Sigmoid colon (tissue), 7 donors: ENCODE results near the gene ECT2L. TPM values are rescaled to one million over a fixed set of nuclear protein-coding genes. Genes with fewer than 3 reads are reported as not detected.

Source experiments
- DNase-seq: peaks from one replicate; pipeline ENCODE4 v3.0.0-alpha.2; 2019
- H3K27ac ChIP-seq, 4 donors: fragments of 200-600 bp; sonication (generic); one replicate each; pipeline ENCODE4 v1.5.1; 2016 to 2019; ENCODE audit warnings: mild to moderate bottlenecking in 1 of 4
- H3K27me3 ChIP-seq, 3 donors: fragments of 200-600 bp; sonication (generic); one replicate each; pipeline ENCODE4 v1.5.1; 2019; ENCODE audit warnings: mild to moderate bottlenecking in 1 of 3
- H3K36me3 ChIP-seq, 4 donors: fragments of 200-600 bp; sonication (generic); one replicate each; pipeline ENCODE4 v1.5.1; 2016 to 2019
- H3K4me1 ChIP-seq, 4 donors: fragments of 200-600 bp; sonication (generic); one replicate each; pipeline ENCODE4 v1.5.1; 2017 to 2019
- H3K4me3 ChIP-seq, 4 donors: fragments of 200-600 bp; sonication (generic); one replicate each; pipeline ENCODE4 v1.5.1; 2017 to 2019; ENCODE audit warnings: mild to moderate bottlenecking in 2 of 4, moderate library complexity in 1 of 4
- H3K9me3 ChIP-seq, 4 donors: fragments of 200-600 bp in 3 of 4; sonication (generic) in 3 of 4; one replicate each; pipeline versions ENCODE4 v1.5.1 to v1.6.1; 2013 to 2019
- CTCF ChIP-seq, 4 experiments: fragments of 450-650 bp in 3 of 4; fragments of 200-600 bp in 1 of 4; IDR thresholded peaks; one replicate each; pipeline ENCODE4 v1.5.1; 2016 to 2019; ENCODE audit warnings: antibody characterized with exemption in 4 of 4, mild to moderate bottlenecking in 3 of 4, moderate library complexity in 2 of 4
- EP300 ChIP-seq, 4 donors: sonication (generic); formaldehyde crosslinking; IDR thresholded peaks; one replicate each; pipeline ENCODE4 v1.6.1; 2017; ENCODE audit warnings: antibody characterized with exemption in 4 of 4
- POLR2A ChIP-seq, 2 donors: fragments of 450-650 bp; IDR thresholded peaks; one replicate each; pipeline ENCODE4 v1.6.1; 2016; ENCODE audit warnings: antibody characterized with exemption in 2 of 2, mild to moderate bottlenecking in 2 of 2, moderate library complexity in 2 of 2
- POLR2AphosphoS5 ChIP-seq, 4 donors: sonication (generic); formaldehyde crosslinking; IDR thresholded peaks; one replicate each; pipeline ENCODE4 v1.6.1; 2017; ENCODE audit warnings: antibody characterized with exemption in 4 of 4
- WGBS, 2 donors: extraction: QIAGEN DNeasy Blood & Tissue Kit; methylation state at CpG; one replicate each; pipeline ENCODE4 v1.1.7; 2013; 5-methylcytosine and 5-hydroxymethylcytosine counted together
- intact Hi-C: fragments of 100-400 bp; cut with DNase I; formaldehyde crosslinking; loops from one replicate; pipeline ENCODE4 v1.15.1; 2023
- polyA plus RNA-seq, 3 donors: library from polyadenylated mRNA; stranded (reverse); fragments of 200-250 nt; gene quantifications; one replicate each; pipeline ENCODE4 v1.2.3, GENCODE V29; 2013
- total RNA-seq, 4 donors: library from RNA; depleted of rRNA; stranded (reverse); fragments of >200 nt; gene quantifications; one replicate each; pipeline ENCODE4 v1.1.0, GENCODE V29; 2016
- donor health status: healthy with polysubstance abuse.
- donor health status: Bipolar disorder and iron deficiency.
- donor health status: healthy.

The ECT2L gene
- total and polyA plus RNA-seq, 7 donors = 0.04 TPM; not detected in 6

GRCh38 chr6:138948004-138948403, 152.1 kb downstream of the ECT2L start:
- intact Hi-C loops = no loop called here
- Histone ChIP-seq H3K9me3 (no peaks in the 10 kb centered on the region), H3K36me3 (peaks cover 0 to 18% (median 3%) of the 10 kb centered on the region in 4 donors), H3K4me1 (peaks cover 0 to 13% (median 8%) of the 10 kb centered on the region in 4 donors), H3K4me3 (no peak overlapping the region), H3K27me3 (no peaks in the 10 kb centered on the region), H3K27ac (no peak overlapping the region)
- TF ChIP-seq POLR2A (IDR thresholded peaks at IDR 0.05) = no peak
- no peak for TF ChIP-seq CTCF (IDR thresholded peaks at IDR 0.05)
- TF ChIP-seq POLR2AphosphoS5 (IDR thresholded peaks at IDR 0.05) = no peak
- TF ChIP-seq EP300 (IDR thresholded peaks at IDR 0.05) = no peak
- WGBS, 2 donors = 89 to 92% methylated on average over 2 of the region's 2 CpGs
- DNase-seq = no peak

- DNase-seq = no peak
- H3K9me3 ChIP-seq = no peaks in the 10 kb centered on the region
- no peak overlapping the region for H3K4me3 ChIP-seq
Observed at GRCh38 chr6:138948546-138949179, 152.8 kb downstream of the ECT2L start.

GRCh38 chr6:138953451-138953850, 157.6 kb downstream of the ECT2L start:
- Histone ChIP-seq H3K27me3 (no peaks in the 10 kb centered on the region), H3K9me3 (no peaks in the 10 kb centered on the region), H3K27ac (no peak overlapping the region), H3K4me1 (peaks cover 0 to 23% (median 16%) of the 10 kb centered on the region in 4 donors), H3K4me3 (no peak overlapping the region), H3K36me3 (no peaks in the 10 kb centered on the region)
- TF ChIP-seq POLR2AphosphoS5 (IDR thresholded peaks at IDR 0.05) = no peak
- no peak for TF ChIP-seq CTCF (IDR thresholded peaks at IDR 0.05)
- TF ChIP-seq EP300 (IDR thresholded peaks at IDR 0.05) = no peak
- no peak for TF ChIP-seq POLR2A (IDR thresholded peaks at IDR 0.05)
- DNase-seq = no peak
- intact Hi-C loops = no loop called here
- 29 to 45% methylated on average over 1 of the region's 1 CpG for WGBS, 2 donors

More at GRCh38 chr6:138948546-138949179, 152.8 kb downstream of the ECT2L start:
- 84 to 94% methylated on average over 1 of the region's 1 CpG for WGBS, 2 donors
- Histone ChIP-seq H3K36me3 (peaks cover 0 to 12% (median under 1%) of the 10 kb centered on the region in 4 donors), H3K27ac (no peak overlapping the region), H3K27me3 (no peaks in the 10 kb centered on the region), H3K4me1 (peaks cover 0 to 13% (median 8%) of the 10 kb centered on the region in 4 donors)
- intact Hi-C loops = no loop called here
- TF ChIP-seq CTCF (IDR thresholded peaks at IDR 0.05) (no peak), POLR2A (IDR thresholded peaks at IDR 0.05) (no peak), POLR2AphosphoS5 (IDR thresholded peaks at IDR 0.05) (no peak)

Other genes with a start within 250 kb of the ECT2L start
- 10 to 100 TPM; 17.4 to 33.1 (median 21.7) TPM for gene CCDC28A, start 22.3 kb upstream of the ECT2L start, total RNA-seq
- 10 to 100 TPM; 26.5 to 49.5 (median 42.6) TPM for gene CCDC28A, start 22.3 kb upstream of the ECT2L start, polyA plus RNA-seq
- gene REPS1, start 192.2 kb downstream of the ECT2L start, total RNA-seq = 10 to 100 TPM; 26.3 to 53.7 (median 27.9) TPM
- 10 to 100 TPM; 12.6 to 22.6 (median 13.9) TPM for gene REPS1, start 192.2 kb downstream of the ECT2L start, polyA plus RNA-seq
- gene ABRACL, start 232.7 kb downstream of the ECT2L start, total RNA-seq = 1 to 10 TPM; 6.8 to 7.7 (median 7.4) TPM
- gene ABRACL, start 232.7 kb downstream of the ECT2L start, polyA plus RNA-seq = 100 to 1,000 TPM; 144 to 529 (median 303) TPM